ENCODE data around the gene OR5H14.
"Not testable (repeated sequence)": the region's sequence is repeated elsewhere in the genome, so short reads cannot be mapped to it uniquely, and the experiment has no call there.

The OR5H14 gene

DNA sequence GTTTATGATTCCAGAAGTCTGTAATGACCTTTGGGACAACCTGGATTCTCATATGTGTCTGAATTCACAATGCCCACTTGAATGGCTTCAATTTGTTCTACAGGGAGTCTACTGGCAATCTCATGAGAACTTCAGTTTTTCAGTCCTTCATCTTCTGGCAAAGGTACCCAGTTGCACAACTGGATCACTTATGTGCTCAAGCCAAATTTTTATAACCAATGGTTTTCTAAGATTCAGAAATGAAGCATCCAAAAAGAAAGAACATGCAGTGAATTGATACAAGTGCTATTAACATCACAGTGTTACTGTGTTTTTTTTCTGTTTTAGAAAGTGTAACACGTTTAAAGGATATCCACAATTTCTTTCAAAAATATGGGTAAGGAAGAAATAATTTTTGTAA, at the start of gene OR5H14:
Gene OR5H14 (plus strand): TSS at position 301 of the 400 bp plus-strand sequence. CDS start 1,907 bp downstream, outside the sequence.
- no peak for DNase-seq (ENCODE audit: low read depth in 1 of 2, low spot score in 1 of 2)

DNA sequence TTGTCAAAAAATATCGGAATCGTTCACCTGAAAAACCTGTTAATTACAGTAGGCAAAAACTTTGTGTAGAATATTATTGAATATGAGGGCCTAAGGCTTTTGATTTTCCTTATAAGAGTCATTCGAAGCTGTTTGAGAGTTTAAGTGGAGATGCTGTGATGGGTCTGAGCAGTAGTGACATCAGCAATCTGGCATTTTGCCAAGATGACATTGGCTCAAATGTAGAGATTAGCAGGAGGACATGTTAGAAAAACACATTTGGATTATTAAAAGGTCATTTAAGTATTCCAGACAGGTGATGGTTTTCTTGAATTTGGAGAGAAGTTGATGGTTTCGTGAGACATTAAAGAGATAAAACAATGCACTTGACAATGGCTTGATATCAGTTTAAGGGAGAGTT, 47.4 kb upstream of the OR5H14 start:
- no peak for DNase-seq (ENCODE audit: low read depth in 1 of 2, low spot score in 1 of 2)

DNA sequence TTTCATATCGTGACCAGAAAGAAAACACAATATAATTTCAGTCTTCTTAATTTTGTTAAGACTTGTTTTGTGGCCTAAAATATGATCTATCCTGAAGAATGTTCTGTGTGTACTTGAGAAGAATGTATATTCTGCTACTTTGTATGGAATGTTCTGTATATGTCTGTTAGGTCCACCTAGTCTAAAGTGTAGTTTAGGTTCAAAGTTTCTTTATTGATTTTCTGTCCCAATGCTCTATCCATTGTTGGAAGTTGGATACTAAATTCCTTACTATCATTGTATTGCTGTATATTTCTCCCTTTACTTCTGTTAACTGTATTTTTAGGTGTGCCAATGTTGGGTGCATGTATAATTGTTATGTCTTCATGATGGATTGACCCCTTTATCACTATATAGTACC, 39.1 kb upstream of the OR5H14 start:
- no peak for DNase-seq (ENCODE audit: low read depth in 1 of 2, low spot score in 1 of 2)

DNA sequence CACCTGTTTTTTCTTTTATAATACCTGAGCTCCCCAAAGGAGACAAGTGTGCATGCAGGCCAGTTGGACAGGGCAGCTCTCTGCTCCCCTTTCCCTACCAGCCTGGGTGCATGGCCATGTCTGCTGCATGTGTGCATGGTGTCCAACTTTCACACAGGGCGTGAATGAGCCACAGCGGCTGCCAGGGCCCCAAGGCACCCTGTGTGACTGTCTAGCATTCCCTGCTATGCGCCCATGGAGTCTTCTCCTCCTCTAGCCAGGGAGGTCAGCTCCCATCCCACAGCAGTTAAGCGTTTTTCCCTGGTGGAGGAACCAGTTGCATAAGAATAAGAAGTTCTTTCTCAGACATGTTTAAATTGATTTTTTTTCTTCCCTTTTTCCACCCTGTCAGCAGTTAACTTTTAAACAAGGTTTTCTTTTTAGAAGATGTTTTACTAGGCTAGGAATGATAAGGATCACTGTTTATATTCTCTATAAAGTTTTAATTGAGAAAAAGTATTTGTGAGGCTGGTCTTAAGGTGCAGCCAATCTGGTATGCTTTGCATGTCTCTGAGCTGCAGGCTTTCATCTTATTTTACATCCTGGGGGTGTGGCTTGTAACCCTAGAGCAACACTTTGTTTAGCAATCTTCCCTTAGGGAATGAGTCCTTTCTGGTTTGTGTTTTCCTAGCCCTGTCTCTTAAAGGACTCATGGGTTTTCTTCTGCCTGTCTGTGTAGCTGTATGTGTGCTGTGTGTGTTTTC, 37.3 kb upstream of the OR5H14 start:
- DNase-seq (ENCODE audit: low read depth in 1 of 2, low spot score in 1 of 2), result no peak

DNA sequence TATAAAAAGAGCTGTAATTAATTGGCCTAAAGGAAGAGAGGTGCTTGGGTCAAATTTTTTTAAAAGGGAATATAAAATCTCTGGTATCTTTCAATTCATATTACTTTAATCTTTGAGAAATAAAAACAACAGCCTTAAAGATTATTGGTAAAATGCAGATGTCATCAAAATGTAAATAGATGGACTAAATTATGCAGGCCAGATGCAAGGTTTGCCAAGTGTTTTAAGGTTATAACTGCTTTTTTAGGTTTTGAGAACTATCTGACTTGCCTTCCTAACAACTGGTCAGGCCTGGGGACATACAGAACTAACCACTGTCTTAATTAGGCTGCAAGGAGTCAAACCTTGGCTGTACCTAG, 36.8 kb upstream of the OR5H14 start:
- no peak for DNase-seq (ENCODE audit: low read depth in 1 of 2, low spot score in 1 of 2)

DNA sequence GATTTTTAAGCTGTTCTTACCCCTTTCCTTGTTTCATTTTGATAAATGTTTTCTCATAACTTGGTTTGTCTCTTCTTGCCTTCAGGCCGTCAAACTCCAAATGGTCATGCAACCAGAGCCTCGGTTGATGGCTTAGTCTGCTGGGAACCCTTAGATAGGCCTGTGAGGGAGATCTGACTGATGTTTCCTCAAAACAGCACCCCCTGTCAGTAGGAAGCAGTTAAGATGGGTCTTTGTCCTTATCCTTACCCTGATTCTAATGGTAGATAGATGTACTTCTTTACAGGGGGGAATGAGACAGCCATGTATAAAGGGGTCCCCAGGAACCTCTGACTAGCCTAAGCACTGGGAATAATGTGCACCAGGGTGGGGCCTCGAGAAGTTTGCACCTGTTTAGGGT, 33.0 kb upstream of the OR5H14 start:
- no peak for DNase-seq (ENCODE audit: low read depth in 1 of 2, low spot score in 1 of 2)

DNA sequence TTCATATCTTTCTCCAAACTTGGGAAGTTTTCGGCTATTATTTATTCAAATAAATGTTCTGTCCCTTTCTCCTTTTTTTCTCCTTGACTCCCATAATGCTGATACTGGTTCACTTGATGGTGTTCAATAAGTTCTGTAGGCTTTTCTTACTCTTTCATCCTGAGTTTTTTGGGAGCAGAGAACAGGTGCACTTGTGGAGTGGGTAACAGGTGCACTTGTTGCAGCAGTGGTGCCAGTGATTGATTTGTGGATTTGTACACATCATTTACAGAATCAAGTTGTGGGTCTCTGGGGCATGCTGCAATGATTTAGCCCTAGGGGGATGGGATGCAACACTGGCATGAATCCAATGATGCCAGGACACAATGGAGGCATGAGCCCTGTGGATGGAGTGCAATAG, 31.6 kb upstream of the OR5H14 start:
- DNase-seq (ENCODE audit: low read depth in 1 of 2, low spot score in 1 of 2), result no peak

DNA sequence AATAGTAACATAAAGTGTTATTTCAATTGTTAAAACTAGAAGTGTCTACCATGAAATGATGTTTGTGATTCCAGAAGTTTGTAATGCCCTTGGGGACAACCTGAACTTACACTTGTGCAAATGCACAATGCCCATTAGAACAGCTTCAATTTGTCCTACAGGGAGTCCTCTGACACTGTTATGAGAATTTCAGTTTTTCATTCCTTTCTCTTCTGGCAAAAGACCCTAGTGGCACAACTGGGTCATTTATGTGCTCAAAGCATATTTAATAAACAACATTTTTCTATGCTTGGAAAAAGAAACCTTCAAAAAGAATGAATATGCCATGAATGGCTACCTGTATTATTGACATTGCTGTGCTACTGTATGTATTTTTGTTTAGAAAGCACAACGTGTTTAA, 16.9 kb upstream of the OR5H14 start, which contains the start of gene OR5H1:
Gene OR5H1 (plus strand): TSS at position 301 of the 400 bp plus-strand sequence. CDS start 1,977 bp downstream, outside the sequence.
- DNase-seq (ENCODE audit: low read depth in 1 of 2, low spot score in 1 of 2), result no peak

DNA sequence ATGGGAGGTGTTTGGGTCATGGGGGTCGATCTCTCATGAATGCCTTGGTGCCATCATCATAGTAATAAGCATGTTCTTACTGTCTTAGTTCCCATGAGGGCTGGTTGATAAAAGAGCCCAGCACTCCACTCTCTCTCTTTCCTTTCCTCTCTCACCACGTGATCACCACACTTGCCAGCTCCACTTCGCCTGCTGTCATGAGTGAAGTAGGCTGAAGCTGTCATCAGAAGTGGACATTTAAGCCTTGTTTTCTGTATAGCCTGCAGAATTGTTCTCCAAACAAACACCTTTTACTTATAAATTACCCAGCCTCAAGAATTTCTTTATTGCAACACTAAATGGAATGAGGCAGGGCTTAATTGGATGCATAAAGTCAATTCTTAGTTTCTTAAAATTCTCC, 10.6 kb upstream of the OR5H14 start:
- no peak for DNase-seq (ENCODE audit: low read depth in 1 of 2, low spot score in 1 of 2)

DNA sequence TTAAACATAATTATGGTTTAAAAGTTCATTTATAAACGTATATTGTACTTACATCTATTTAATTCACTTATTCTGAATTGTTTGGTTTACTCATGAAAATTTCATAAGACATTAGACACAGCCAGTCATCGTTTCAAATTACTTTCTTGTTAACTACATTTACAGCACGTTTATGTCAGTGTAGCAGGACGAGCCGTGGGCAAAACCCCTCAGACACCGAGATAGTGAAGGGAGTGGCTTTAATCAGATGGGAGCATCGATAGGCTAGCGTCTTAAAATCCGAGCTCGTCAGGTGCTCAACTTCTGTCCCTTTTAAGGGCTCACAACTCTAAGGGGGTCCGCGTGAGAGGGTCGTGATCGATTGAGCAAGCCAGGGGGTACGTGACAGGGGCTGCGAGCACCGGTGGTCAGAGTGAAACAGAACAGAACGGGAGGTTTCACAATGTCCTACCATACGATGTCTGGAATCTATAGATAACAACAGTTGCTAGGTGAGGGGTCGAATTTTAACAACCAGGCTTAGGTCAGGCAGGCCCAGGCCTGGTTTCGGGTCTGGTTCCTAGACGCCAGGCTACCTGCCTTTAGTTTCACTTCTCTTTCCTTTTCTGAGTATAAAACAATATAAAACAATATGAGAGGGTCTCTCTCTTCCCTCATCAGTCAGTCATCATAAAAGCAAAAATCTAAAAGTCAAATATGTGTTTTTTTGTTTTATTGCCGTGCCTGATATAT, 9.3 kb upstream of the OR5H14 start:
- DNase-seq (ENCODE audit: low read depth in 1 of 2, low spot score in 1 of 2), result not testable (repeated sequence)

DNA sequence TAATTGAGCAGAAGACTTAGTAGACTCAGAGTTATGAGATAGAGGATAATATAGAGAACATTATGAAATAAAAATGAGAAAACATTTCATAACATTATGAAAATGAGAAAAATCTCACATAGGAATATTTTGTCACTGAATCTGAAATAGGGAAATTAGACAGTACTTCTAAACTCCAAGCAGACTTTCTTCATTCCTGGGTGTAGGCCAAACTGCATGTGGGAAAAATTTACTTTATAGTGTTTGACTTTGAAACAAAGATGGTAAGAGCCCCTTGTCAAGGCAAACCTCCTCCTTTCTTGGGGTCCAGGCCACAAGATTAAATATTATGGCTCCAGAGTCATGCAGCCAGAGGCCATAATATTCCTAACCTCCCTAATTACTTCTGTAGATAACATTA, 6.7 kb upstream of the OR5H14 start:
- no peak for DNase-seq (ENCODE audit: low read depth in 1 of 2, low spot score in 1 of 2)

DNA sequence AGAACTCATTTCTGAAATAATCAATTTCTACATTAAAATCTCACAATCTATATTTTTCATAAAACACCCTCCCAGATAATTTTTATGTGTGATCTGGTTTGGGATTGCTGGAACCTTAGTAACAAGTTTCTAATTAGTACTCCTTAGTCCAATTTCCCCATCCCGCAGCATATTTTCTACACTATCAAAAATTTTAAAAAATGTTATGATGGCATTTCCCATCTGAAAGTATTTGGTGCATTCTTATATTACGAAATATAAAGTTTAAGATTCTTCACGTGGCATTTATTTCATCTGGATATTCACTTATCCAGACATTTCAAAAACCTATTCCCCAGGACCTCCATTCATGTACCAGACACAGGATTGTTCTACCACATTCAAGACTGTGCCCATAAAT, 1.5 kb downstream of the OR5H14 start:
- no peak for DNase-seq (ENCODE audit: low read depth in 1 of 2, low spot score in 1 of 2)

DNA sequence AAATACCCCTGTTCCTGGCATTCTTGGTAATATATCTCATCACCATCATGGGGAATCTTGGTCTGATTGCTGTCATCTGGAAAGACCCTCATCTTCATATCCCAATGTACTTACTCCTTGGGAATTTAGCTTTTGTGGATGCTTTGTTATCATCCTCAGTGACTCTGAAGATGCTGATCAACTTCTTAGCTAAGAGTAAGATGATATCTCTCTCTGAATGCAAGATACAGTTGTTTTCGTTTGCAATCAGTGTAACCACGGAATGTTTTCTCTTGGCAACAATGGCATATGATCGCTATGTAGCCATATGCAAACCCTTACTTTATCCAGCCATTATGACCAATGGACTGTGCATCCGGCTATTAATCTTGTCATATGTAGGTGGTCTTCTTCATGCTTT, 2.2 kb downstream of the OR5H14 start:
- not testable (repeated sequence) for DNase-seq (ENCODE audit: low read depth in 1 of 2, low spot score in 1 of 2)

DNA sequence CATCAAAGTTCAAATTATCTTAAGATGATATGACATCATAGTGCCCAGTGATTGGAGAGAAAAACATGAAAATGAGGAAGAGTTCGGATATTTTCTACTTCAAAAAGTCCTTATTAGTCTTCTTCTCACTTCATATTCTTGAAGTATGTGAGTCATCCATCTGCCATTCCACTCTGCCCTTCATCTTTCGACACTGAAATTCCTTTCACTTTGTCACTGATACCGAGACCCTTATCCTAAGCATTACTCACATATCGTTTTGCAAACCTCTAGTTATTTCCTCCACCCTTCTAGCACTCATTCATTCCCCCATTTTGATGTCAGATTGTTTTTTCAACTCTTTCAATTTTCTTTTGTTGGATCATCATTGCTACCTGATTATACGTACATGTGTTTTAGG, 4.0 kb downstream of the OR5H14 start:
- DNase-seq (ENCODE audit: low read depth in 1 of 2, low spot score in 1 of 2), result no peak

DNA sequence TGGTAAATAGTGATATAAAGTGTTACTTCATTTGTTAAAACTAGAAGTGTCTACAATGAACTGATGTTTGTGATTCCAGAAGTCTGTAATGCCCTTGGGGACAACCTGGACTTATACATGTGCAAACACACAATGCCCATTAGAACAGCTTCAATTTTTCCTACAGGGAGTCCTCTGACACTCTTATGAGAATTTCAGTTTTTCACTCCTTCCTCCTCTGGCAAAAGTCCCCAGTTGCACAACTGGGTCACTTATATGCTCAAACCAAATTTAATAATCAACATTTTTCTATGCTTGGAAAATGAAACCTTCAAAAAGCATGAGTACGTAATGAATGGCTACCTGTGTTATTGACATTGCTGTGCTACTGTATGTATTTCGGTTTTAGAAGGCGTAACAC, 19.1 kb downstream of the OR5H14 start, which contains the start of gene OR5H15:
Gene OR5H15 (plus strand): TSS at position 301 of the 400 bp plus-strand sequence. CDS start 2,004 bp downstream, outside the sequence.
- DNase-seq (ENCODE audit: low read depth in 1 of 2, low spot score in 1 of 2), result no peak

DNA sequence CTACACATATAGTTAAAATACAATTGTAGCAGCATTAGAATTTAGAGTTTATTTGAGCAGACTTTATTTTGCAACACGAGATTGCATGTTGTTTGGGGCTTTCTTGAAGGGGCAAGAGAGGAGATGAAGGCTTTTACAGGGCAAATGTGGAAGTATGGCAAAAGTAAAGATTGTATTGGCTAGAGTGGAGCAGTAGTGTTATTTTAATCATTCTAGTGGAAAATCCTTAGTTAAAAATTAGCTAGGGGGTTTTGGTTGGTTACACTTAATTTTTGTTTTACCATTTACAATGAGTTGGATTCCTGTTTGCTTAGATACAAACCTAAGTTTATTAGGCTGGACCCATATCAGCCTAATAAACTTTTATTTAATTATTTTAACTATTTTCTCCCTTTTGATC, 23.8 kb downstream of the OR5H14 start:
- no peak for DNase-seq (ENCODE audit: low read depth in 1 of 2, low spot score in 1 of 2)

DNA sequence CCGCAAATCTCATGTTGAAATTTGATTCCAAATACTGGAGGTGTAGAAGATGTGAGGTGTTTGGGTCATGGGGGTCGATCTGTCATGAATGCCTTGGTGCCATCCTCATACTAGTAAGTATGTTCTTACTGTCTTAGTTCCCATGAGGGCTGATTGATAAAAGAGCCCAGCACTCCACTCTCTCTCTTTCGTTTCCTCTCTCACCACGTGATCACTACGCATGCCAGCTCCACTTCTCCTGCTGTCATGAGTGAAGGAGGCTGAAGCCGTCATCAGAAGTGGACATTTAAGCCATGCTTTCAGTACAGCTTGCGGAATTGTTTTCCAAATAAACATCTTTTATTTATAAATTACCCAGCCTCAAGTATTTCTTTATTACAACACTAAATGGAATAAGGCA, 25.3 kb downstream of the OR5H14 start:
- DNase-seq (ENCODE audit: low read depth in 1 of 2, low spot score in 1 of 2), result no peak

DNA sequence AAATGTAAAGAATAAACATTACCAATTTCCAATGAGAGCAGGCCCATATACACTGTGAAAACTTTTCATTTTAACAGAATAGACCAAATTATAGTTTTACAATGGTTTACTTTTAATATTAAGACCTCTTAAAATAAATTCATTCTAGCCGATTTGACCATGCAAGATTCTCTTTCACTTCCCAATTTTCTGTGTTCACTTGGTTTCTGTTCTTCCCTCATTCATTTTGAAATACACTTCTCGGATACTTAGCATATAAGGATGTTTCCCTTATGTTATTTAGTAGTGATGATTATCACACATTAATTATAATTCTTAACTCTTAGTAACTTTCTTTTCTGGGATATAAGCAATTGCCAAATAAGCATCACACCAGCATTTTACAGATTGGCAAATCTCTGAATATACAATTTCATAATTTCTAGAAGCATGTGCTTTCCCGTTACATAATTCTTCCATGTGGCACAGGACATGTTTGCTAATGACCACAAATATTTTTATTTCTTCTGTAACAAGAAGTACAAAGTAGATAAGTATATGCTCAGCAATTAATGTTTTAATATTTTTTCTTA, 33.1 kb downstream of the OR5H14 start:
- no peak for DNase-seq (ENCODE audit: low read depth in 1 of 2, low spot score in 1 of 2)

DNA sequence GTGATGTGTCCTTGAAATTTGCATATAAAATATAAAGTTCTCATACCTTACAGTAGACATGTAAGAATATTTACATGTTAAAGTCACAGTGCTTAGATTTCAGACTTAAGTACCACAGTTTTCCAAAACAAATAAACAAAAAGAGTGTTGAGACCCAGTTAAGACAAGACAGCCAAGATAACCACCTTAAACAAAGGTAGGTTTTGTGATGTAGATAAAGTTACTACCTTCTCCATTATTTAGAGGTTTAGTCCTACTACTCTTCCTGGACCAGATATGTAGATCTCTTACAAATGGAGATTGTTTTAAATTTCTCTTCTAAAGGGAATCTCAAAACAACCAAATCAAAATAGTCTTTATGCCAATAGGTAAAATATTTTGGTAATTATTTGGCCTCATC, 34.9 kb downstream of the OR5H14 start:
- DNase-seq (ENCODE audit: low read depth in 1 of 2, low spot score in 1 of 2), result no peak

DNA sequence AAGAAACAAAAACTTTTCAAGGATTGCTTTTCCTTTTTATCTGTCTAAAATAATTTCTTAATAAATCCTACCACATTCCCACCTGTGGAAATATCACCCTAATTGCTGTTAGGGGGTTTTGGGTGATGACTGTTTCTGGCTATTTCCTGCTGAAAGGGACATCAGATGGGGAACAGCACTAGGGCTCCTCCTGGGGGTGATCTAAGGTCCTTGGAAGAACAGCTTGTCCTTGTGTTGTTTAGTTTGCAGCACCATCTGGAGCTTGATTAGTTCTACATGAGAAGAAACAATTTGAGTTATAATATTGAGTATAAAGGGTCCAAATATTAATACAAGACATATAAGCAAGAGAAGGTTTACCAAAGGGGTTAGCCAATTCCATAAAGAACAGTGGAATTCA, 37.9 kb downstream of the OR5H14 start:
- no peak for DNase-seq (ENCODE audit: low read depth in 1 of 2, low spot score in 1 of 2)

DNA sequence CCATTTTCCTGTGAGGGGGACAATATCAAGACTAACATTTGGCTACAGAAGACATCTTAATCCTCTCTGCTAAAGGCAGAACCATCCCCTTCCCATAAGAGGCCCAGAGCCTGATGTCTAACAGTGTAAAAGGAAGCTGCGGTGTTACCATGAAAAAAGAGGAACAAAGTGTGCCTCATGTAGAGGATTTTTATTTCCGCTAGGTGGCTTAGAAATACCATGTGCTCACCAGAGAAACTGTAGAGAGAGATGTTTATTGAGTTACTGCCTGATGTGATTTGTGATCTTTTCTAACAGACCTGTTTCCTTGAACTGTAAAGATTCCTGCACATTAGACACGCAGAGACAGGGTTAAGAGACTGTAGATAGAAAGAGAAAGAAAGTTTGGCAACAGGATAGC, 41.3 kb downstream of the OR5H14 start:
- no peak for DNase-seq (ENCODE audit: low read depth in 1 of 2, low spot score in 1 of 2)

DNA sequence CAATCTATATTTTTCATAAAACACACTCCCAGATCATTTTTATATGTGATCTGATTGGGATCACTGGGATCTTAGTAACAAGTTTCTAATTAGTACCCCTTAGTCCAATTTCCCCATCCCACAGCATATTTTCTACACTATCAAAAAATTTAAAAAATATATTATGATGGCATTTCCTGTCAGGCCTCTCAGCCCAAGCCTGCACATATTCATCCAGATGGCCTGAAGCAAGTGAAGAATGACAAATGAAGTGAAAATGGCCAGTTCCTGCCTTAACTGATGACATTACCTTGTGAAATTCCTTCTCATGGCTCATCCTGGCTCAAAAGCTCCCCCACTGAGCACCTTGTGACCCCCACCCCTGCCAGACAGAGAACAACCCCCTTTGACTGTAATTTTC, 43.6 kb downstream of the OR5H14 start:
- DNase-seq (ENCODE audit: low read depth in 1 of 2, low spot score in 1 of 2), result not testable (repeated sequence)

Data from stimulated activated CD4-positive, alpha-beta T cell treated with anti-CD3 and anti-CD28 coated beads, Interleukin-15, amount 100 ng/mL, for 1 hour (primary cell).